Muscle layer of colon (tissue), 2 donors: ENCODE data around the gene PCBD1.

Experiments
- H3K27ac ChIP-seq: one replicate; pipeline ENCODE4 v1.7.0; 2013; ENCODE audit warnings: low read depth, mild to moderate bottlenecking, low read length, moderate library complexity
- H3K27me3 ChIP-seq, 2 donors: one replicate each; pipeline ENCODE4 v1.7.0; 2013; ENCODE audit warnings: low read length in 2 of 2, mild to moderate bottlenecking in 2 of 2; ENCODE audit not compliant: insufficient read depth in 2 of 2, control insufficient read depth in 1 of 2
- H3K36me3 ChIP-seq: one replicate; pipeline ENCODE4 v1.7.0; 2013; ENCODE audit warnings: mild to moderate bottlenecking, low read length; ENCODE audit not compliant: insufficient read depth
- H3K4me1 ChIP-seq: one replicate; pipeline ENCODE4 v1.7.0; 2013; ENCODE audit warnings: mild to moderate bottlenecking, low read length; ENCODE audit not compliant: insufficient read depth
- H3K4me3 ChIP-seq, 2 donors: one replicate each; pipeline ENCODE4 v1.7.0; 2013; ENCODE audit warnings: low read length in 2 of 2, low read depth in 1 of 2, mild to moderate bottlenecking in 1 of 2, moderate library complexity in 1 of 2
- H3K9ac ChIP-seq: one replicate; pipeline ENCODE4 v1.7.0; 2013; ENCODE audit warnings: low read length
- H3K9me3 ChIP-seq: one replicate; pipeline ENCODE4 v1.7.0; 2013; ENCODE audit warnings: mild to moderate bottlenecking, low read length
- donor health status: abdominal sarcoma.
- donor health status: Adenocarcinoma of cecum.

The PCBD1 gene

DNA sequence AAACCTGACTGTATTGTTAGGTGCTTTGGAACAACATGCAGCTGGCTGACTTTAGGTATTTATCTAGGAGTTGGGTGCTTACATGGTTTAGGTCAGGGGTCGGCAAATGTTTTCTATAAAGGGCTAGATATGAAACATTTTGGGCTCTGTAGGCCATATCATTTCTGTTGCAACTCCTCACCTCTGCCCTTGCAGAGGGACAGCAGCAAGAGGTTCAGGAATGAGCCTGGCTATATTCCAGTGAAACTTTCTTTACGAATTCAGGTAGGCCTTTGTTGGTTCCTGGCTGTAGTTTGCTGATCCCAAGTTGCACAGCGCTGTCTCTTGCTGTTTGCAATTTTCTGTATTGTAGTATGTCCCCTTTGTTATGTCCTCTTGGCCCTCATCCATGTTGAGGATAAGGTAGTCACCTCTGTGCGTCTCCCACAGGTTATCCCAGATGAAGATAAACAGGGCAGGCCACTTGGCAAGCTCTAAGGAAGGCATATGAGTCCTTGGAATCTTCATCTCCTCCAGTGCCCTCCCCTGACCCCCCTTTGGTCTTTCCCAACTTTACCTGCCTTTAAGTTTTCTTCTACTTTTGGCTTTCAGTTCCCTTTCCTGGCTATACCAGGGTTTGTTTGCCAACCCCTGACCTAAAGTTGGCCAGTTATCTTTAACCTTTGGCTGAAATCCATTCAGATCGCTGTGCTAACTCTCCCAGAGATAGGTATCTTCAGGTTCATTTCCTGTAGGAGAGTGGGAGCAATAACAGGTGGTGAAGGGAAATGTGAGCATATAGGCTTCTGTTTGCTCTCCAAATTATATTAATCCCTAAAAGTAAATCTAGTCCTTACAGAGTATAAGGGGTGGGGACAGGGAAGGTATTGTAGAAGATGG lies 36.5 kb downstream of the PCBD1 start:
- peaks cover 48% of the 10 kb centered on the region for H3K36me3 ChIP-seq

DNA sequence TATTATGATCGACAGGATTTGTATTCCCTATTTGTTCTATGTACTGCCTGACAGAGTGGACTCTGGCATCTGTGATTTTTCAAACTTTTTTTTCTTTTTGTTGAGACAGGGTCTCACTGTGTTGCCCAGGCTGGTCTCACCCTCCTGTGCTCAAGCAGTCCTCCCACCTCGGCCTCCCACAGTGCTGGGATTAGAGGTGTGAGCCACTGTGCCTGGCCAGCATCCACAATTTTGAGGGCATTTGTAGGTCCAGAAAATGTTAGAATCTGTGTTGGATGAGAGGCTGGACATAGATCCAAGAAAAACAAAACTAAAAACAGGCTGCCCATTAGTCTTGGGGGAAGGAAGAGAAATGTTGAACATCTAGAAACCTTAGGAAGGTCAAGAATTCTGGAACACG lies 38.3 kb downstream of the PCBD1 start:
- Histone ChIP-seq H3K9me3 (no peaks in the 10 kb centered on the region), H3K4me3 (no peak overlapping the region), H3K9ac (no peak overlapping the region), H3K4me1 (no peaks in the 10 kb centered on the region), H3K36me3 (peaks cover 32% of the 10 kb centered on the region), H3K27ac (no peak overlapping the region), H3K27me3 (no peaks in the 10 kb centered on the region)

More for the DNA sequence above, 36.5 kb downstream of the PCBD1 start:
- Histone ChIP-seq H3K4me1 (no peaks in the 10 kb centered on the region), H3K9me3 (no peaks in the 10 kb centered on the region), H3K9ac (no peak overlapping the region), H3K4me3 (no peak overlapping the region), H3K27ac (no peak overlapping the region), H3K27me3 (no peaks in the 10 kb centered on the region)

DNA sequence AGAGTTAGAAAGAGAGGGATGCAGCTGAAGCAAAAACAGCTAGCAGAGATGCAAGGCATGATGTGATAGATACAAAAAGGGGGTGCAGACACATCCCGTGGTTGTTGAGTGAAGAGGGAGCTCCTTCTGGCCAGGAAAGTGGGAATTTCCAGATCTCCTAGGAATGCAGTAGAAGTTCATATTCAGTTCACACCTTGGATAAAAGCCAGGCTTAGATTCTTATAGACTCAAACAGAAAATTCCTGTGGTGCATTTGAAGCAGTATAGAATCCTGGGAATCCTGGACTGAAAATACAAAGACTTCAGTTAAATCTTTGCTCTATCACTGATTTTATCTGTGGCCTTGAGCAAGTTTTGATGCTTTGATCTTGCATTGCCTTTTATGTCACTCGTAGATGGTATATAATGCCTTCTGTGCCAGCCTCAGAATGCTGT lies 38.8 kb downstream of the PCBD1 start:
- H3K4me3 ChIP-seq, result no peak overlapping the region
- H3K36me3 ChIP-seq, result peaks cover 27% of the 10 kb centered on the region
- no peak overlapping the region for H3K9ac ChIP-seq
- no peaks in the 10 kb centered on the region for H3K27me3 ChIP-seq
- H3K4me1 ChIP-seq, result no peaks in the 10 kb centered on the region
- no peak overlapping the region for H3K27ac ChIP-seq
- no peaks in the 10 kb centered on the region for H3K9me3 ChIP-seq

DNA sequence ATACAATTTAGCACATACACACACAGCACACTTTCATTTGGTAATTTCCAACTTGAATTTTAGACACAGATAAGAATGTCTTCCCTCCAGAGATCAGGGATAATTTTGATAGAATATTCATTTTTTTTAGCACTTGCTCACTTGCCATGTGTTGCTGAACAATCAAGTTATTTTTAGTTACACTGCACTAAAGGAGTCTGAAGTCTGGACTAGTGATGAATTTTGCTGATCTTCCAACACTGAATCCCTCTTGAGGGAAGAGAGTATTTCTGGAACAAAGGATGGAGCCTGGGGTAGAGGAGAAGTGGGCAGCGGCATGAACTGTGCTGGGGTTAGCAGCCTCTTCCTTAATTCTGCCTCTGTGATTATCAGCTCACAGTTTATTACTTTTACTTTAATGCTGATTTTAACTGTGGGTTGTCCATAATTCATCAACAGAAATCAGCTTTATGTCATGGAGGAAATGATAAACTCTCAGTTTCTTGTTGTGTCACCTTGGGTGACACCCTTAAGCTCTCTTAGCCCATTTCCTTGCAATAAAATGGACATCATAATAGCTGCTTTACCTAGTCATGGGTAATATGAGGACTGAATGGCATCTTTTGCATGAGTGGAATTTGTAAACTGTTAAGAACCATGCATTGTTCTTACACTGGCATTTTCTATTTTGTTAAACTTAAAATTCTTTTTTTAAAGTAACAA lies 40.6 kb downstream of the PCBD1 start:
- Histone ChIP-seq H3K36me3 (peaks cover 18% of the 10 kb centered on the region), H3K4me3 (no peak overlapping the region), H3K27ac (no peak overlapping the region), H3K27me3 (no peaks in the 10 kb centered on the region), H3K9me3 (no peaks in the 10 kb centered on the region), H3K4me1 (no peaks in the 10 kb centered on the region), H3K9ac (no peak overlapping the region)

DNA sequence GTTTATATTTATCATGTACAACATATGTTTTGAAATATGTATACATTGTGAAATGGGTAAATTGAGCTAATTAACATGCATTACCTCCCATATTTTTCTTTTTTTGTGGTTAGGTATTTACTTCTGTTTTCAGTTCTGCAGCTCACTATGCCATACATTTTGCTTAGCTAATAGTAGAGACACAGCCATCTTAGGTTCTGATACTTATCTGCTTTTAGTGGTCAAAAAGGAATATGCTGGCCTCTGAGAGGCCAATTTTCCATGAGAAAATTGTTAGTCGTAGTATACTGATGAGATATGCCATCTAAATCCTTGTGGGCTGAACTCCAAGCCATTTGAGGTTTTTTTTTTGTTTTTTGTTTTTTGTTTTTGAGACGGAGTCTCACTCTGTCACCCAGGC lies 41.6 kb downstream of the PCBD1 start:
- Histone ChIP-seq H3K27ac (no peak overlapping the region), H3K4me1 (no peaks in the 10 kb centered on the region), H3K9ac (no peak overlapping the region)

DNA sequence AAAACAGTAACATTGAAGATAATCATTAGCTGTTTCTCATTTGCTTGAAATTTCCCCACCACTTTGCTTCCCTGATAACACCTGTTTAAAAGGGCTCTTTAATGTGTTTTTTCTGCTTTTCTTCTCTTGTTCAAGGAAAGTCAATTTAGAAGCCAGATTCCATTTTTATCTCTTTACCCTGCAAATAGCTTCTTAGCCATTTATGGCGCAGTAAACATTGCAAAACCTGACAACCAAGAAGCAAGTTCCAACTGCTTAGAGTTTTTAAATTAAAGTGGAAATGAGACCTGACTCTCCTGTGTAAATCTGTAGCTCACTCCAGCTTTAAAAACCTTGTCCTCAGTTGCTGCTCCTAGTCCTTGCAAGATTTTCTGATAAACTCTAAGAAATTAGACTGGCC lies 42.5 kb downstream of the PCBD1 start:
- Histone ChIP-seq H3K4me3 (no peak overlapping the region), H3K9me3 (no peaks in the 10 kb centered on the region), H3K27ac (no peak overlapping the region), H3K9ac (no peak overlapping the region), H3K4me1 (no peaks in the 10 kb centered on the region), H3K27me3 (no peaks in the 10 kb centered on the region), H3K36me3 (peaks cover 4% of the 10 kb centered on the region)

More for the DNA sequence above, 41.6 kb downstream of the PCBD1 start:
- H3K36me3 ChIP-seq, result peaks cover 8% of the 10 kb centered on the region
- H3K9me3 ChIP-seq, result no peaks in the 10 kb centered on the region
- H3K4me3 ChIP-seq, result no peak overlapping the region
- no peaks in the 10 kb centered on the region for H3K27me3 ChIP-seq

DNA sequence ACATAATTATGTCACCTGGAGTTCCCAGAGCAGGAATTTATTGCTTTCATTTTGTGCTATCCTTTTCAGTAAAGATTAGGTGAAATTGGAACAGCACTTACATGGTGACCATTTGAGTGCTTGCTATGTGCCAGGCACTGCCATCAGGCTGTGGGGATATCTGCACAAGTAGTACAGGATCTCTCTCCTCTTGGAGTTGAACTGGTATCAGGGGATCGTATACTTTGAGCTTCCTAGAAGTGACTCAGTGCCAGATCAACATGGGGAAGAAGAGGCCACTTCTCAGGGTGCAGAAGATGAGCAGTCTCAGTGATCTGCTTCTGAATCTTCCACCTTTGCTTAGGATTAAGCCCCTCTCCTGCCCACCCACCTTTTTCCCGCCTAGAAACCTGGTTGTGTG lies 43.1 kb downstream of the PCBD1 start:
- Histone ChIP-seq H3K36me3 (peaks cover 4% of the 10 kb centered on the region), H3K9ac (no peak overlapping the region), H3K27me3 (no peaks in the 10 kb centered on the region), H3K4me1 (no peaks in the 10 kb centered on the region), H3K4me3 (no peak overlapping the region), H3K9me3 (no peaks in the 10 kb centered on the region), H3K27ac (no peak overlapping the region)

DNA sequence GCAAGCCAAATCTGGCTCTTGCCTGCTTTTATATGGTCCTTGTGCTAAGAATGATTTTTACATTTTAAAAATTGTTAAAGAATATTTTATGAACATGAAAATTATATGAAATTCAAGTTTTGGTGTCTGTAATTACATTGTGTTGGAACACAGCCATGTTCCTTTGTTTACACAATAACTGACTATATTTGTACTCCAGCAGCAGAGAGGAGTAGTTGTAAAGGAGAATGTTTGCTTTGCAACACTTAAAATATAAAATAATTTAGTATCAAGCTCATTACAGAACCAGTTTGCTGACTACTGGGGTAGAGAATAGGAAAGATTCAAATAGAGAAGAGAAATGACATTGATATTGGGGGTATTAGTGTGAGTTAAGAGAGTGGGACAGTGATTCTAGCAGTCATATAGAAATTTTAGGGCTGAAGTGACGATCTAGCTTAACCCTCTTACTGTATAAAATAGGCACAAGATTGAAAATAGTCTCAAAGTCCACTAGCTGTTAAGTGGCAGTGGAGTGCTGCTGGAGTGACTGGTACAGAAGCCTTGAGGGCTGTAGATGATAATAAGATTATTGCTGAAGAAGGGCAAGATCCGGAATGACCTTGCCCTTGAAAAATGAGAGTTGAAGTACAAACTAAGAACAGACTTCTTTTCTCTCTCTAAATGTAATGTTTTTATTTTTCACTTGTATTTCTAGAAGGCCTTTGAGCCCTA lies 44.4 kb downstream of the PCBD1 start:
- Histone ChIP-seq H3K9ac (no peak overlapping the region), H3K9me3 (no peaks in the 10 kb centered on the region), H3K36me3 (no peaks in the 10 kb centered on the region), H3K4me1 (no peaks in the 10 kb centered on the region), H3K27me3 (no peaks in the 10 kb centered on the region), H3K4me3 (no peak overlapping the region), H3K27ac (no peak overlapping the region)

DNA sequence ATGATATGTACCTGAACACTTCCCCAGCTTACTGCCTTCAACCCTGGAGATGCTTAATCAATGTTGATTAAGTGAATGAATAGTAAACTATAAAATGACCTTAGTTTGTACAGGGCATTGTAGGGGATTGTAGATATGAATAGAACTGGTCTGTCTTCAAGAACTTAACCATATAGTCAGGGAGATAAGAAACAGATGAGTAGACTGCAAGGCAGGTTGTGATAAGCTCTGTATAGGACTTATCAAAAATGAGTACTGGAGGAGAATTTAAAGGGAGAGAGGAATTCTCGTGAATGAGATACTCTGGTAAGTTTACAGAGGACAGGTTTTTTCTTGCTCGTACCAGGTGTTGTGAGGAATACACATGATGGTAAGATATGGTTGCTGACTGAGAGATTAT lies 45.0 kb downstream of the PCBD1 start:
- no peak overlapping the region for H3K4me3 ChIP-seq
- no peaks in the 10 kb centered on the region for H3K4me1 ChIP-seq
- no peak overlapping the region for H3K27ac ChIP-seq
- H3K27me3 ChIP-seq, result no peaks in the 10 kb centered on the region
- no peaks in the 10 kb centered on the region for H3K9me3 ChIP-seq
- H3K9ac ChIP-seq, result no peak overlapping the region
- H3K36me3 ChIP-seq, result no peaks in the 10 kb centered on the region

DNA sequence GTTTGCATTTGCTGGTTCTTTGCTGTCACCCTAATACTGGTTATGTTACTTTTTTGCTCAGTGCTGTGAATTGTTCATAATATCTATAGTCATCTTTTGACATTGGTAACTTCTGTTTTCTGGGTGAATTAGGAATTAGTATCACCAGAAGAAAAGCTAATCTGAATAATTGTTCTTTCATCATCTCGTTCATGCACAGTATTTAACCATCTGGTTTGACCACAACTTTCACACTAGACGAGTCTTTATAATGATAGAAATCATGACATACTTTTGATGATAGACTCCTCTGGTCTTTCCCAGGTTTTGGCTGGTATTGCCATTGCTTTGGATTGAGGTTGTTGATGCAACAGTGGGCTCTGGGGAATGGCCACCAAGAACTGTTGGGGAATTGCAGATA lies 47.5 kb downstream of the PCBD1 start:
- Histone ChIP-seq H3K36me3 (no peaks in the 10 kb centered on the region), H3K9me3 (no peaks in the 10 kb centered on the region), H3K4me1 (peaks cover 3% of the 10 kb centered on the region), H3K27ac (no peak overlapping the region), H3K27me3 (no peaks in the 10 kb centered on the region), H3K9ac (no peak overlapping the region), H3K4me3 (no peak overlapping the region)

DNA sequence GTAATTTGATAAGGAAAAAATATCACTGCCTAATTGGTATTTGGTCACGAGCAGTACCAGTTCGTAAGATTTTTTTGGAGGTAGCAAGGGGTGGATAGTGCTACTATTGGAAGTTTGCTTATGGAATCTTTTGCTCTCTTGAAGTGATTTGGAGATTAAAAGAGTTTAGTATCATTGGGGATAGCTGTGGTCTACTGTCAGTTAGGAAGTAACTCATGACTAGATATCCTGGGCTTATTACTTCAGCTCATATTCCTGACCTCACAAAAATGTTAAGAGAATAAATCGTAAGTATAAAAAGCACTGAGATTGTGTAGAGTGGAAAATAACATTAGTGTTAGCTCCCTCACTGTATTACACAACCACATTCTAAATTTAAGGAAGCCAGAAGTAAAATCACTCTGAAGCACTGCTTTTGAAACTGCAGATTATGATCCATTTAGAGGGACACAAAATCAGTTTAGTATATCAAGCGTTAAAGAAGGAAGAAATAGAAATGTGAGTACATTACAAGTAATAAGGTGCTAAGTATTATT lies 50.0 kb downstream of the PCBD1 start:
- H3K4me1 ChIP-seq, result peaks cover 5% of the 10 kb centered on the region
- H3K27ac ChIP-seq, result no peak overlapping the region
- no peak overlapping the region for H3K9ac ChIP-seq
- H3K9me3 ChIP-seq, result no peaks in the 10 kb centered on the region
- no peaks in the 10 kb centered on the region for H3K36me3 ChIP-seq
- no peaks in the 10 kb centered on the region for H3K27me3 ChIP-seq
- no peak overlapping the region for H3K4me3 ChIP-seq
